Measurements from ENCODE around the gene TRIP13. TPM values are rescaled to one million over a fixed set of nuclear protein-coding genes. Genes with fewer than 3 reads are reported as not detected.

Gene TRIP13
- total and polyA plus RNA-seq, 4 experiments from 2014 or later, result 0.39 to 1.0 (median 0.69) TPM; not detected in 1

- H3K36me3 ChIP-seq (ENCODE audit: insufficient read depth, low read length), result peaks cover 80% of the 10 kb centered on the region
- H3K27me3 ChIP-seq (ENCODE audit: insufficient read depth, low read length), result no peaks in the 10 kb centered on the region
- ChIA-PET CTCF (ENCODE audit: partially characterized antibody) (interaction anchor here (2.3 kb wide), 1 partner anchor 13 kb away, joined by 8 read pairs; no protein-coding TSS in a partner anchor), POLR2A (ENCODE audit: partially characterized antibody) (no interaction called here)
- H3K4me3 ChIP-seq (ENCODE audit: low read length in 2 of 2), result no peak overlapping the region
- peaks cover 23% of the 10 kb centered on the region for H3K4me1 ChIP-seq (ENCODE audit: insufficient read depth, low read length)
- H3K9me3 ChIP-seq (ENCODE audit: control insufficient read depth in 1 of 2, low read length in 2 of 2), result no peaks in the 10 kb centered on the region
- H3K27ac Mint-ChIP-seq, result peak overlapping the region in 4 of 7 donors; percentile 36 to 65 (median 51)
- H3K27ac ChIP-seq (ENCODE audit: low read depth, low read length), result no peak overlapping the region
- H3K4me3 Mint-ChIP-seq, result no peak overlapping the region
- no peaks in the 10 kb centered on the region for H3K27me3 Mint-ChIP-seq
- H3K36me3 Mint-ChIP-seq, result peaks cover 54 to 80% of the 10 kb centered on the region in 2 donors
- DNase-seq, result peak in 1 of 5 donors; percentile 9
- intact Hi-C loops (cut with micrococcal nuclease), result no loop called here
- H3K9me3 Mint-ChIP-seq, result peaks cover 0 to under 1% (median 0%) of the 10 kb centered on the region in 8 donors
- peaks cover 7 to 52% (median 26%) of the 10 kb centered on the region in 4 donors for H3K4me1 Mint-ChIP-seq
Measured at GRCh38 chr5:887947-888637, 4.6 kb upstream of the TRIP13 start.

GRCh38 chr5:888638-889035, 4.0 kb upstream of the TRIP13 start:
- Mint-ChIP-seq H3K27ac (peak overlapping the region in 5 of 7 donors; percentile 6 to 65 (median 38)), H3K4me3 (no peak overlapping the region), H3K4me1 (peaks cover 7 to 48% (median 25%) of the 10 kb centered on the region in 4 donors), H3K36me3 (peaks cover 50 to 75% of the 10 kb centered on the region in 2 donors), H3K9me3 (no peaks in the 10 kb centered on the region), H3K27me3 (no peaks in the 10 kb centered on the region)
- Histone ChIP-seq H3K27me3 (ENCODE audit: insufficient read depth, low read length) (no peaks in the 10 kb centered on the region), H3K4me3 (ENCODE audit: low read length in 2 of 2) (no peak overlapping the region), H3K4me1 (ENCODE audit: insufficient read depth, low read length) (peaks cover 28% of the 10 kb centered on the region), H3K27ac (ENCODE audit: low read depth, low read length) (no peak overlapping the region), H3K9me3 (ENCODE audit: control insufficient read depth in 1 of 2, low read length in 2 of 2) (no peaks in the 10 kb centered on the region), H3K36me3 (ENCODE audit: insufficient read depth, low read length) (peaks cover 75% of the 10 kb centered on the region)
- CTCF ChIA-PET (ENCODE audit: partially characterized antibody), result interaction anchor here (2.3 kb wide), 1 partner anchor 13 kb away, joined by 8 read pairs; no protein-coding TSS in a partner anchor
- POLR2A ChIA-PET (ENCODE audit: partially characterized antibody), result no interaction called here
- intact Hi-C loops (cut with micrococcal nuclease), result no loop called here
- DNase-seq, result peak in 1 of 5 donors; percentile 26

- Mint-ChIP-seq H3K27me3 (no peaks in the 10 kb centered on the region), H3K9me3 (no peaks in the 10 kb centered on the region), H3K36me3 (peaks cover 46 to 70% of the 10 kb centered on the region in 2 donors), H3K27ac (peak overlapping the region in 5 of 7 donors; percentile 6 to 65 (median 38)), H3K4me3 (peak overlapping the region in 1 of 8 donors; percentile 30), H3K4me1 (peaks cover 7 to 48% (median 25%) of the 10 kb centered on the region in 4 donors)
- H3K27me3 ChIP-seq (ENCODE audit: insufficient read depth, low read length), result no peaks in the 10 kb centered on the region
- ChIA-PET CTCF (ENCODE audit: partially characterized antibody) (interaction anchor here (1.1 to 2.3 kb wide), 2 partner anchors 12 to 220 kb away, joined by 3 to 8 read pairs; no protein-coding TSS in a partner anchor), POLR2A (ENCODE audit: partially characterized antibody) (no interaction called here)
- no peak for DNase-seq
- no peak overlapping the region for H3K27ac ChIP-seq (ENCODE audit: low read depth, low read length)
- intact Hi-C loops (cut with micrococcal nuclease), result no loop called here
- H3K9me3 ChIP-seq (ENCODE audit: control insufficient read depth in 1 of 2, low read length in 2 of 2), result no peaks in the 10 kb centered on the region
- peaks cover 28% of the 10 kb centered on the region for H3K4me1 ChIP-seq (ENCODE audit: insufficient read depth, low read length)
- H3K36me3 ChIP-seq (ENCODE audit: insufficient read depth, low read length), result peaks cover 70% of the 10 kb centered on the region
- H3K4me3 ChIP-seq (ENCODE audit: low read length in 2 of 2), result no peak overlapping the region
Measured at GRCh38 chr5:889075-889710, 3.5 kb upstream of the TRIP13 start.

- H3K4me1 Mint-ChIP-seq, result peaks cover 7 to 40% (median 24%) of the 10 kb centered on the region in 4 donors
- peak overlapping the region; percentile 86 to 95 (median 91) for H3K27ac Mint-ChIP-seq
- H3K36me3 Mint-ChIP-seq, result peaks cover 34 to 53% of the 10 kb centered on the region in 2 donors
- no peak for DNase-seq
- Histone ChIP-seq H3K4me3 (ENCODE audit: low read length in 2 of 2) (peak overlapping the region; percentile 38 to 83), H3K27me3 (ENCODE audit: insufficient read depth, low read length) (no peaks in the 10 kb centered on the region), H3K9me3 (ENCODE audit: control insufficient read depth in 1 of 2, low read length in 2 of 2) (no peaks in the 10 kb centered on the region), H3K36me3 (ENCODE audit: insufficient read depth, low read length) (peaks cover 49% of the 10 kb centered on the region), H3K27ac (ENCODE audit: low read depth, low read length) (peak overlapping the region; percentile 90), H3K4me1 (ENCODE audit: insufficient read depth, low read length) (peaks cover 28% of the 10 kb centered on the region)
- H3K9me3 Mint-ChIP-seq, result no peaks in the 10 kb centered on the region
- H3K27me3 Mint-ChIP-seq, result no peaks in the 10 kb centered on the region
- peak overlapping the region; percentile 85 to 90 (median 87) for H3K4me3 Mint-ChIP-seq
- intact Hi-C loops (cut with micrococcal nuclease), result loop anchor here (5.0 kb wide), 1 partner anchor 279 kb away; the partner anchor contains the start of gene CEP72
- CTCF ChIA-PET (ENCODE audit: partially characterized antibody), result no interaction called here
- POLR2A ChIA-PET (ENCODE audit: partially characterized antibody), result interaction anchor here (0.9 to 2.1 kb wide), 4 partner anchors 133 to 620 kb away, joined by 3 to 5 read pairs (median 4); partner anchors contain the start of gene PDCD6
Measured at GRCh38 chr5:891117-891836, 1.4 kb upstream of the TRIP13 start.

GRCh38 chr5:891837-892393, 769 bp upstream of the TRIP13 start:
- CTCF ChIA-PET (ENCODE audit: partially characterized antibody), result no interaction called here
- DNase-seq, result no peak

GRCh38 chr5:893137-893506, 438 bp downstream of the TRIP13 start:
- CTCF ChIA-PET (ENCODE audit: partially characterized antibody), result interaction anchor here (1.0 kb wide), 1 partner anchor 8 kb away, joined by 6 read pairs; no protein-coding TSS in a partner anchor
- H3K27ac Mint-ChIP-seq, result peak overlapping the region in 5 of 7 donors; percentile 25 to 68 (median 46)
- peaks cover 6 to 38% (median 21%) of the 10 kb centered on the region in 4 donors for H3K4me1 Mint-ChIP-seq
- intact Hi-C loops (cut with micrococcal nuclease), result loop anchor here (2.0 to 5.0 kb wide), 3 partner anchors 20 to 281 kb away; partner anchors contain the start of genes CEP72 and ZDHHC11B
- H3K4me3 Mint-ChIP-seq, result peak overlapping the region; percentile 39 to 76 (median 64)
- no peaks in the 10 kb centered on the region for H3K9me3 ChIP-seq (ENCODE audit: control insufficient read depth in 1 of 2, low read length in 2 of 2)
- H3K36me3 ChIP-seq (ENCODE audit: insufficient read depth, low read length), result peaks cover 31% of the 10 kb centered on the region
- peaks cover 28% of the 10 kb centered on the region for H3K4me1 ChIP-seq (ENCODE audit: insufficient read depth, low read length)
- H3K27me3 Mint-ChIP-seq, result no peaks in the 10 kb centered on the region
- POLR2A ChIA-PET (ENCODE audit: partially characterized antibody), result interaction anchor here (1.1 to 2.1 kb wide), 5 partner anchors 10 to 622 kb away, joined by 3 to 5 read pairs (median 4); partner anchors contain the start of gene PDCD6
- H3K27me3 ChIP-seq (ENCODE audit: insufficient read depth, low read length), result no peaks in the 10 kb centered on the region
- DNase-seq, result peak in 1 of 5 donors; percentile 40
- no peaks in the 10 kb centered on the region for H3K9me3 Mint-ChIP-seq
- peak overlapping the region in 1 of 2 donors; percentile 83 for H3K4me3 ChIP-seq (ENCODE audit: low read length in 2 of 2)
- no peak overlapping the region for H3K27ac ChIP-seq (ENCODE audit: low read depth, low read length)
- H3K36me3 Mint-ChIP-seq, result peaks cover 17 to 35% of the 10 kb centered on the region in 2 donors

More at GRCh38 chr5:891837-892393, 769 bp upstream of the TRIP13 start:
- H3K36me3 Mint-ChIP-seq, result peaks cover 28 to 47% of the 10 kb centered on the region in 2 donors
- peak overlapping the region; percentile 38 to 83 for H3K4me3 ChIP-seq (ENCODE audit: low read length in 2 of 2)
- POLR2A ChIA-PET (ENCODE audit: partially characterized antibody), result interaction anchor here (0.9 to 2.1 kb wide), 6 partner anchors 12 to 621 kb away, joined by 3 to 5 read pairs (median 4); partner anchors contain the start of gene PDCD6
- peaks cover 28% of the 10 kb centered on the region for H3K4me1 ChIP-seq (ENCODE audit: insufficient read depth, low read length)
- peak overlapping the region; percentile 85 to 90 (median 87) for H3K4me3 Mint-ChIP-seq
- no peaks in the 10 kb centered on the region for H3K27me3 Mint-ChIP-seq
- peaks cover 43% of the 10 kb centered on the region for H3K36me3 ChIP-seq (ENCODE audit: insufficient read depth, low read length)
- peak overlapping the region; percentile 90 for H3K27ac ChIP-seq (ENCODE audit: low read depth, low read length)
- H3K9me3 Mint-ChIP-seq, result no peaks in the 10 kb centered on the region
- peaks cover 7 to 40% (median 24%) of the 10 kb centered on the region in 4 donors for H3K4me1 Mint-ChIP-seq
- H3K27ac Mint-ChIP-seq, result peak overlapping the region; percentile 86 to 95 (median 91)
- H3K9me3 ChIP-seq (ENCODE audit: control insufficient read depth in 1 of 2, low read length in 2 of 2), result no peaks in the 10 kb centered on the region
- no peaks in the 10 kb centered on the region for H3K27me3 ChIP-seq (ENCODE audit: insufficient read depth, low read length)
- intact Hi-C loops (cut with micrococcal nuclease), result loop anchor here (2.0 to 5.0 kb wide), 3 partner anchors 21 to 280 kb away; partner anchors contain the start of genes CEP72 and ZDHHC11B
